ENCODE measurements around the gene MLLT10.
"Not testable (repeated sequence)": the region's sequence is repeated elsewhere in the genome, so short reads cannot be mapped to it uniquely, and the experiment has no call there.

Gene MLLT10

GRCh38 chr10:21535976-21536375 is 1.9 kb downstream of the MLLT10 start:
- H3K9me3 ChIP-seq (ENCODE audit: control insufficient read depth in 1 of 2, low read length in 2 of 2); H3K27me3 ChIP-seq (ENCODE audit: control insufficient read depth in 1 of 2, insufficient read depth in 2 of 2, low read length in 2 of 2); H3K4me3 ChIP-seq (ENCODE audit: low read depth in 1 of 2, low read length in 2 of 2); H3K27ac ChIP-seq (ENCODE audit: low read depth, low read length); H3K9ac ChIP-seq (ENCODE audit: low read depth in 1 of 2, low read length in 2 of 2); H3K4me1 ChIP-seq (ENCODE audit: control insufficient read depth in 1 of 2, insufficient read depth in 2 of 2, low read length in 2 of 2): not testable (repeated sequence)
- H3K36me3 ChIP-seq (ENCODE audit: control insufficient read depth in 1 of 2, insufficient read depth in 2 of 2, low read length in 2 of 2) = peaks cover 0 to 29% of the 10 kb centered on the region in 2 donors

- Histone ChIP-seq H3K4me1 (ENCODE audit: control insufficient read depth in 1 of 2, insufficient read depth in 2 of 2, low read length in 2 of 2) (peaks cover 7 to 9% of the 10 kb centered on the region in 2 donors), H3K4me3 (ENCODE audit: low read depth in 1 of 2, low read length in 2 of 2) (no peak overlapping the region), H3K27me3 (ENCODE audit: control insufficient read depth in 1 of 2, insufficient read depth in 2 of 2, low read length in 2 of 2) (no peaks in the 10 kb centered on the region), H3K36me3 (ENCODE audit: control insufficient read depth in 1 of 2, insufficient read depth in 2 of 2, low read length in 2 of 2) (peaks cover under 1 to 38% of the 10 kb centered on the region in 2 donors), H3K9ac (ENCODE audit: low read depth in 1 of 2, low read length in 2 of 2) (no peak overlapping the region), H3K9me3 (ENCODE audit: control insufficient read depth in 1 of 2, low read length in 2 of 2) (no peaks in the 10 kb centered on the region), H3K27ac (ENCODE audit: low read depth, low read length) (no peak overlapping the region)
Observed at GRCh38 chr10:21536874-21537273, 2.8 kb downstream of the MLLT10 start.

- not testable (repeated sequence) for H3K9ac ChIP-seq (ENCODE audit: low read depth in 1 of 2, low read length in 2 of 2); H3K9me3 ChIP-seq (ENCODE audit: control insufficient read depth in 1 of 2, low read length in 2 of 2); H3K27me3 ChIP-seq (ENCODE audit: control insufficient read depth in 1 of 2, insufficient read depth in 2 of 2, low read length in 2 of 2); H3K27ac ChIP-seq (ENCODE audit: low read depth, low read length); H3K4me3 ChIP-seq (ENCODE audit: low read depth in 1 of 2, low read length in 2 of 2); H3K4me1 ChIP-seq (ENCODE audit: control insufficient read depth in 1 of 2, insufficient read depth in 2 of 2, low read length in 2 of 2)
- peaks cover 13 to 72% of the 10 kb centered on the region in 2 donors for H3K36me3 ChIP-seq (ENCODE audit: control insufficient read depth in 1 of 2, insufficient read depth in 2 of 2, low read length in 2 of 2)
Observed at GRCh38 chr10:21540701-21541100, 6.7 kb downstream of the MLLT10 start.

- Histone ChIP-seq H3K9me3 (ENCODE audit: control insufficient read depth in 1 of 2, low read length in 2 of 2) (no peaks in the 10 kb centered on the region), H3K4me1 (ENCODE audit: control insufficient read depth in 1 of 2, insufficient read depth in 2 of 2, low read length in 2 of 2) (no peaks in the 10 kb centered on the region), H3K27me3 (ENCODE audit: control insufficient read depth in 1 of 2, insufficient read depth in 2 of 2, low read length in 2 of 2) (no peaks in the 10 kb centered on the region), H3K36me3 (ENCODE audit: control insufficient read depth in 1 of 2, insufficient read depth in 2 of 2, low read length in 2 of 2) (peaks cover 9 to 58% of the 10 kb centered on the region in 2 donors), H3K27ac (ENCODE audit: low read depth, low read length) (no peak overlapping the region), H3K9ac (ENCODE audit: low read depth in 1 of 2, low read length in 2 of 2) (no peak overlapping the region), H3K4me3 (ENCODE audit: low read depth in 1 of 2, low read length in 2 of 2) (no peak overlapping the region)
Observed at GRCh38 chr10:21547246-21547645, 13.2 kb downstream of the MLLT10 start.

GRCh38 chr10:21552638-21553037 is 18.6 kb downstream of the MLLT10 start:
- Histone ChIP-seq H3K36me3 (ENCODE audit: control insufficient read depth in 1 of 2, insufficient read depth in 2 of 2, low read length in 2 of 2) (peaks cover 2 to 41% of the 10 kb centered on the region in 2 donors), H3K4me1 (ENCODE audit: control insufficient read depth in 1 of 2, insufficient read depth in 2 of 2, low read length in 2 of 2) (no peaks in the 10 kb centered on the region), H3K9ac (ENCODE audit: low read depth in 1 of 2, low read length in 2 of 2) (no peak overlapping the region), H3K9me3 (ENCODE audit: control insufficient read depth in 1 of 2, low read length in 2 of 2) (no peaks in the 10 kb centered on the region), H3K4me3 (ENCODE audit: low read depth in 1 of 2, low read length in 2 of 2) (no peak overlapping the region), H3K27ac (ENCODE audit: low read depth, low read length) (no peak overlapping the region), H3K27me3 (ENCODE audit: control insufficient read depth in 1 of 2, insufficient read depth in 2 of 2, low read length in 2 of 2) (no peaks in the 10 kb centered on the region)

- H3K9ac ChIP-seq (ENCODE audit: low read depth in 1 of 2, low read length in 2 of 2) = no peak overlapping the region
- no peaks in the 10 kb centered on the region for H3K27me3 ChIP-seq (ENCODE audit: control insufficient read depth in 1 of 2, insufficient read depth in 2 of 2, low read length in 2 of 2)
- peaks cover 6 to 38% of the 10 kb centered on the region in 2 donors for H3K36me3 ChIP-seq (ENCODE audit: control insufficient read depth in 1 of 2, insufficient read depth in 2 of 2, low read length in 2 of 2)
- H3K27ac ChIP-seq (ENCODE audit: low read depth, low read length) = no peak overlapping the region
- H3K9me3 ChIP-seq (ENCODE audit: control insufficient read depth in 1 of 2, low read length in 2 of 2) = no peaks in the 10 kb centered on the region
- H3K4me1 ChIP-seq (ENCODE audit: control insufficient read depth in 1 of 2, insufficient read depth in 2 of 2, low read length in 2 of 2) = no peaks in the 10 kb centered on the region
- H3K4me3 ChIP-seq (ENCODE audit: low read depth in 1 of 2, low read length in 2 of 2) = no peak overlapping the region
Observed at GRCh38 chr10:21556527-21556926, 22.5 kb downstream of the MLLT10 start.

GRCh38 chr10:21558984-21559383 is 25.0 kb downstream of the MLLT10 start:
- H3K27ac ChIP-seq (ENCODE audit: low read depth, low read length); H3K27me3 ChIP-seq (ENCODE audit: control insufficient read depth in 1 of 2, insufficient read depth in 2 of 2, low read length in 2 of 2); H3K9ac ChIP-seq (ENCODE audit: low read depth in 1 of 2, low read length in 2 of 2); H3K4me1 ChIP-seq (ENCODE audit: control insufficient read depth in 1 of 2, insufficient read depth in 2 of 2, low read length in 2 of 2); H3K4me3 ChIP-seq (ENCODE audit: low read depth in 1 of 2, low read length in 2 of 2); H3K9me3 ChIP-seq (ENCODE audit: control insufficient read depth in 1 of 2, low read length in 2 of 2): not testable (repeated sequence)
- peaks cover 6 to 28% of the 10 kb centered on the region in 2 donors for H3K36me3 ChIP-seq (ENCODE audit: control insufficient read depth in 1 of 2, insufficient read depth in 2 of 2, low read length in 2 of 2)

- Histone ChIP-seq H3K4me1 (ENCODE audit: control insufficient read depth in 1 of 2, insufficient read depth in 2 of 2, low read length in 2 of 2) (peaks cover 0 to 5% of the 10 kb centered on the region in 2 donors), H3K36me3 (ENCODE audit: control insufficient read depth in 1 of 2, insufficient read depth in 2 of 2, low read length in 2 of 2) (peaks cover 0 to 7% of the 10 kb centered on the region in 2 donors), H3K4me3 (ENCODE audit: low read depth in 1 of 2, low read length in 2 of 2) (no peak overlapping the region), H3K9me3 (ENCODE audit: control insufficient read depth in 1 of 2, low read length in 2 of 2) (no peaks in the 10 kb centered on the region), H3K27me3 (ENCODE audit: control insufficient read depth in 1 of 2, insufficient read depth in 2 of 2, low read length in 2 of 2) (no peaks in the 10 kb centered on the region), H3K27ac (ENCODE audit: low read depth, low read length) (no peak overlapping the region), H3K9ac (ENCODE audit: low read depth in 1 of 2, low read length in 2 of 2) (no peak overlapping the region)
Observed at GRCh38 chr10:21570761-21571521, 36.9 kb downstream of the MLLT10 start.

GRCh38 chr10:21572578-21572977 is 38.5 kb downstream of the MLLT10 start:
- Histone ChIP-seq H3K9ac (ENCODE audit: low read depth in 1 of 2, low read length in 2 of 2) (no peak overlapping the region), H3K4me3 (ENCODE audit: low read depth in 1 of 2, low read length in 2 of 2) (no peak overlapping the region), H3K9me3 (ENCODE audit: control insufficient read depth in 1 of 2, low read length in 2 of 2) (no peaks in the 10 kb centered on the region), H3K27me3 (ENCODE audit: control insufficient read depth in 1 of 2, insufficient read depth in 2 of 2, low read length in 2 of 2) (no peaks in the 10 kb centered on the region), H3K36me3 (ENCODE audit: control insufficient read depth in 1 of 2, insufficient read depth in 2 of 2, low read length in 2 of 2) (no peaks in the 10 kb centered on the region), H3K27ac (ENCODE audit: low read depth, low read length) (no peak overlapping the region), H3K4me1 (ENCODE audit: control insufficient read depth in 1 of 2, insufficient read depth in 2 of 2, low read length in 2 of 2) (peaks cover 0 to 5% of the 10 kb centered on the region in 2 donors)

- H3K4me3 ChIP-seq (ENCODE audit: low read depth in 1 of 2, low read length in 2 of 2); H3K9me3 ChIP-seq (ENCODE audit: control insufficient read depth in 1 of 2, low read length in 2 of 2); H3K4me1 ChIP-seq (ENCODE audit: control insufficient read depth in 1 of 2, insufficient read depth in 2 of 2, low read length in 2 of 2); H3K36me3 ChIP-seq (ENCODE audit: control insufficient read depth in 1 of 2, insufficient read depth in 2 of 2, low read length in 2 of 2); H3K27me3 ChIP-seq (ENCODE audit: control insufficient read depth in 1 of 2, insufficient read depth in 2 of 2, low read length in 2 of 2); H3K27ac ChIP-seq (ENCODE audit: low read depth, low read length); H3K9ac ChIP-seq (ENCODE audit: low read depth in 1 of 2, low read length in 2 of 2): not testable (repeated sequence)
Observed at GRCh38 chr10:21574514-21574913, 40.5 kb downstream of the MLLT10 start.
